GM21717 (cell line): ENCODE measurements around the gene HTR3D.
"Not testable (repeated sequence)": the region's sequence is repeated elsewhere in the genome, so short reads cannot be mapped to it uniquely, and the experiment has no call there.

ENCODE experiments used
- ATAC-seq: cut with Tn5 transposase; IDR thresholded peaks from one replicate; pipeline ENCODE4 v1.9.1; 2021; ENCODE audit warnings: mild to moderate bottlenecking, moderate library complexity; ENCODE audit not compliant: unreplicated experiment

Gene HTR3D

DNA sequence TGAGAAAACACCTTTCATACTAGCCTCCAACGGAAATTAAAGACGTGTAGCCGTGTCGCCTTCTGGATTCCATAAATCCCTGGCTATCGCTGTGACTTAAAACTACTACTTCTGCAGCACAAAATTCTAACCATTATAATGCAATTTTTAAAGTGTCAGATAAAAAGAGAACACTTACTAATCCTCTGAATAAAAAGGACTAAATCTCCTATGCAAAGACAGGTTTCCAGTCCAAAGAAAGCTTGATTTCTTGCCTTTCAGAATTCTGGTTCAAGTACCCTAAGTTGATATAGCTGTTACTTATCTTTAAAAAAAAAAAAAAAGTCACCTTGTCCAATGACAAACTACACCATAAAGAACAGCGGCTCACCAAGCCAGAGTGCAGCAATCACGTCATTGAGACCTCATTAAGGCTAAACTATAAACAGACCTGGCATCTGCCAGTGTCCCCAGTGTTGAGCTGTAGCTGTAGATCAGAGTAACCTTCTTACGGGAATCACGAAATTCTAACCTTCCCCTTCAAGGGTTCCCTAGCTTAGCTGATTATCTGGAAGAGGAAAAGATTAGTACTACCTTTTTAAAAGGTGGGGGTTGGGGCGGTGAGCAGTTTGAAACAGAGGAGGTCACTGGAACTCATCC is 16.0 kb upstream of the HTR3D start:
- ATAC-seq: no peak

DNA sequence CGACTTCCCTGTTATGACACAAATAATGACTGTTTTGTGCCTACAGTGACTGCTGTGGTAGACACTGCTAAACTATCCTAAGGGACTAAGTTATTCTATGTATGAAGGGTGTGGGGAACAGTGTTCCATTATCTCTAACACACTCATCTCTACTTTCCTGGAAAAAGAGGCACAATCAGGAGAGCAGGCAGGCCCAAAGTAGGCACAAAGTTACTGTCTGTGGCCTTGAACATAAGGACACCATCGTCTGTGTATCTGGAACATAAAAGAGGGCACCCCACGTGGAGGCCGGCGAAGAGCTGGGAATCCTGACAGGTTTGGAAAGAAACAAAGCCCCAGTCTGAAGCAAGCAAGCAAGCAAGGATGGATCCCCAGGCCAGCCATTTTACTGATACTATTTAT is 15.4 kb upstream of the HTR3D start:
- no peak for ATAC-seq

DNA sequence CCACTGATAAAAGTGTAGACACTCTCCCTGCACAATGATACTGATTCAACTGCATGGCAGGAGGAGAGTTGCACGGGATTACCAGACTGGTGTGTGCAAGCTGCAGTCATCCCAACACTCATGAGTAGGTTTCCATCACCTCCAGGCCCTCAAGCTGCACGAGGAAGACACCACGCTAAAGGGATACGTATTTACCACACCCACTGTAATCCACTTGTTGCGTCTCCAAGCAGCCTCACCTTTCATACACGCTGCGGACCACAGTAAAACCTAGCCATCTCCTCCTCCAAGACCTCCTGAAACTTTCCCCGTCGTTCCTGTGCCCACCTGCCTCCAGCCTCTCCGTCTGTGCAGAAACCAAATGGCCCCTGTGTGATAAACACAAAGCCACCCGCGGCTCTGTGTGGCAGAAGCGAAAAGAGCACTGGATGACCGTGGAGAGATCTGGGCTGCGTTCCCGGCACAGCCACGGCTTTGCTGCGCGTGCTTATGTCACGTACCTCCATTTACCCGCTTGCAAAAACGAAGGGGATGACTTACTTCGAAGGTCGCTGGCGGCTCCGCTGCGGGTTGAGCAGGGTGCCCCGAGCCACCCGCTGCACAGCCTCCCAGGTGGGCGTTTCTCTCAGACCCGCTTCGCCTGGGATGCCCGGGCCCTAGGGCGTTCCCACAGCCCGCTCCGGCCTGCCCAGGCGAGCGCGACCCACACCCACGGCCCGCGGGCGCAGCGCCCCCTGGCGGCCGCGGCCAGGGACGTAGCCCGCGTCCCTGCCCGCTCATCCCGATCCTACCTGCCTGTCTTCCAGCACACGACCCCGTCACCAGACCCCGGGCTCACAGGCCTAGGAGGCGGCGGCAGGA is 14.5 kb upstream of the HTR3D start:
- ATAC-seq: peak; percentile 79

DNA sequence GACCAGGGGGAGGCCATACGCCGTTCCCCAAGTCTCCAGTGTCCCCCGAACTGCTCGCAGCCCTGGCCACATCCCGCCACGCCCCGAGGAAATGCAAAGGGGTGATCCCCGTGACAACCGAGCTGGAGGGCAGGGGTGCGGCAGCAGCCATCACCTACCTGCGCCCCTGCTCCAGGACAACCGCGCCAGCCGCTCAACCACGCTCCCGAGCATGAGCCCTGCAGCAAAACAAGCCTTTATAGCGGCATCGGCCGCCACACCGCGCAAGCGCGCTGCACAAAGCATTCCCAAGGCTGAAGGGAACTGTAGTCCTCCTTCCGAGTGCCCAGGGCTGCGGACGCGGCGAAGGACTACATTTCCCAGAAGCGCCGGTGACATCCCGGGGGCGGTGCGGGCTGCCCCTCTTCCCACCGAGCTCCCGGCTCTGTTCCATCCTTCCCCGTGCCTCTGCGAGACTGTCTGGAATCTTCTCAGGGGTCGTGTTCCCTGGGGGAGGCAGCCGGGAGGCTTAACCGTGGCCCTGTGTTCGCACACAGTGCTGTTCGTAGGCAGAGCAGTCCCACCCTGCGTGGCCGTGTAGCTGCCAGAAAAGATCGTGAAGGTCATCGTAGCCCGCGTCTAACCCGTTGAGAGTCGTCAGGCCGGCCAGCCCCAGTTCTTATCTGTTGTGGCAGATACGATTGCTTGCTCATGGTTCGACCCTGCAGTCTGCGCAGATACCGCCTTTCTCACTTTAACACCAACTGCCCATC is 13.7 kb upstream of the HTR3D start, which contains the start of gene ABCC5:
Gene ABCC5, minus strand, starts transcription at position 213 of the 752 bp plus-strand sequence. CDS start 3,492 bp downstream, outside the sequence.
- peak; percentile 97 for ATAC-seq

DNA sequence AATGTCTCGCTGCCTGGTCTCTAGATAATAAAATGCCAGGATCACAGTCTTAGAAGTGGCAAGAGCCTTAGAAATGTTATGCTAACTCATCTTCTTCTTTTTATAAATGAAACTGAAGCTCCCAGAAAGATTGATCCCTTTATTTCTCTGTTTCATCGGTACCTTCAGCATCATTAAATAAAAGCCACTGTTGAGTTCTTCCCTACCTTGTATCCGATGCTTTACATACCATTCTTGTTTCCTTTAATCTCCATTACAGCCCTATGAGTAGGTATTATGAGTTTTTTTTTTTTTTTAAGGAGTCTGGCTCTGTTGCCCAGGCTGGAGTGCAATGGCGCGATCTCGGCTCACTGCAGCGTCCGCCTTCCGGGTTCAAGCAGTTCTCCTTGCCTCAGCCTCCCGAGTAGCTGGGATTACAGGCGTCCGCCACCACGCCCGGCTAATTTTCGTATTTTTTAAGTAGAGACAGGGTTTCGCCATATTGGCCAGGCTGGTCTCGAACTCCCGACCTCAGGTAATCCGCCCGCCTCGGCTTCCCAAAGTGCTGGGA is 13.0 kb upstream of the HTR3D start:
- no peak for ATAC-seq

DNA sequence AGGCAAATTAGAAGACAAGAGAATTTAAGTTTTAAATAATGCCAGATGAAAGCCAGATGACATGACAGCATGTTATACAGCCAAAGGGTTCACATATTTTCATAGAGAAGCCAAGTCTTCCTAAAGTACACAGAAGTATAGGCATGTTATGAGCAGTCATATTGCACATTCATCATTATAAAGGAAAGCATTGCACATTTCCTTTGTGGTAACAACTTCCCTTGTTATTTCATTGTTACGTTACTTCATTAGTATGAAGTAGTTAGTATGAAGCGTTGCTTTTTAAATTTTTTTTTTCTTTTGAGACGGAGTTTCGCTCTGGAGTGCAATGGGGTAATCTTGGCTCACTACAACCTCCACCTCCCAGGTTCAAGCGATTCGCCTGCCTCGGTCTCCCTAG is 9.2 kb upstream of the HTR3D start:
- no peak for ATAC-seq

DNA sequence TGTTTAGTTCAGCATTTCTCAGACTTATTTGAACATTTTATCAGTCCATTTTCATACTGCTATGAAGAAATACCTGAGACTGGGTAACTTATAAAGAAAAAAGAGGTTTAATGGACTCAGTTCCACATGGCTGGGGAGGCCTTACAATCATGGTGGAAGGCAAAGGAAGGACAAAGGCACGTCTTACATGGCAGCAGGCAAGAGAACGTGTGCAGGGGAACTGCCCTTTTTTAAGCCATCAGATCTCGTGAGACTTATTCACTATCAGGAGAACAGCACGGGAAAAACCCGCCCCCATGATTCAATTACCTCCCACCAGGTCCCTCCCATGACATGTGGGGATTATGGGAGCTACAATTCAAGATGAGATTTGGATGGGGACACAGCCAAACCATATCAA is 6.3 kb upstream of the HTR3D start:
- not testable (repeated sequence) for ATAC-seq

DNA sequence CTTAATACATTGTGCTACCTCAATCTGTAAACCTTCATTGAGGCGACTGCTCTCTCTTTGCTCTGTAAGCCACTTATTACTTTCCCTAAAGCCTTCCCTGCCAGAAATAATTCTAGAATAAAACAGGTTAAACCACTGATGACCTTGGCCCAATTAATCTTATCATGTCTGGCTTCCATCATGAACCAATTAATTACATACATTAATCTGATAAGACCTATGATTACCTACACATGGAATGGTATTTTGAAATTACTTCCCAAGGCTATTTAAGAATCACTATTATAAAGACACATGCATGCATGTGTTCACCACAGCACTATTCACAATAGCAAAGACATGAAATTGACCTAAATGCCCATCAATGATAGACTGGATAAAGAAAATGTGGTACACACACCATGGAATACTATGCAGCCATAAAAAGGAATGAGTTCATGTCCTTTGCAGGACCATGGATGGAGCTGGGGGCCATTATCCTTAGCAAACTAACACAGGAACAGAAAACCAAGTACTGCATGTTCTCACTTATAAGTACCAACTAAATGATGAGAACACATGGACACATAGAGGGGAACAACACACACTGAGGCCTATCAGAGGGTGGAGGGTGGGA is 3.2 kb upstream of the HTR3D start:
- ATAC-seq: not testable (repeated sequence)

DNA sequence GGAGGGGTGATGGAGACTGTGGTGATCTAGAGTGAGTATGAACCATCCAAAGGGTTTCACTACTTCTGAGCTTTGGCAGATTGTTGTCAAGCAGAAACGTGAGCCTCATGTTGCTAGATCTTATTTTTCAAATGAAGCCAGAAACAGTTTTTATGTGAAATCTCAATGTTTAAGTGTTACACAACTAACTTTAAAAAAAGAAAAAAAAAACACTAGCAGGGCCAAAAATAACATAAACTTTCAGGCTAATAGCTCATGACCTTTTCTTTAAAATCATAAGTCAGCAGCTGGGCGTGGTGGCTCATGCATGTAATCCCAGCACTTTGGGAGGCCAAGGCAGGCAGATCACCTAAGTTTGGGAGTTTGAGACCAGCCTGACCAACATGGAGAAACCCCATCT is 2.1 kb upstream of the HTR3D start:
- ATAC-seq: no peak

DNA sequence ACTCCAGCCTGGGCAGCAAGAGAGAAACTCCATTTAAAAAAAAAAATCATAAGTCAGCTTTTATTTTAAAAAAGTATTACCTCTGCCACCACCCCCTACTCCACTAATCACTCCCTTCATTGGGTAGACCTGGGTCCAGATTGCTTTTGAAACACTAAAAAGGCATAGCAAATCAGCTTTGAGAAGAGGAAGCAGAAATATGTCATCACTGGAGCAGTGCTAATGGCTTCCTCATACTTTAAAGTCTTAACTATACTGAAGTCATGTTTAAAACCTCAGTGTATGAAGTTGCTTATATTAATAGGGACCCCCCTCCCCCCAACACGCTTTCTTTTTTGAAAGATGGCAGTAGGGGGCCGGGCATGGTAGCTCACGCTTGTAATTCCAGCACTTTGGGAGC is 1.0 kb upstream of the HTR3D start:
- no peak for ATAC-seq

DNA sequence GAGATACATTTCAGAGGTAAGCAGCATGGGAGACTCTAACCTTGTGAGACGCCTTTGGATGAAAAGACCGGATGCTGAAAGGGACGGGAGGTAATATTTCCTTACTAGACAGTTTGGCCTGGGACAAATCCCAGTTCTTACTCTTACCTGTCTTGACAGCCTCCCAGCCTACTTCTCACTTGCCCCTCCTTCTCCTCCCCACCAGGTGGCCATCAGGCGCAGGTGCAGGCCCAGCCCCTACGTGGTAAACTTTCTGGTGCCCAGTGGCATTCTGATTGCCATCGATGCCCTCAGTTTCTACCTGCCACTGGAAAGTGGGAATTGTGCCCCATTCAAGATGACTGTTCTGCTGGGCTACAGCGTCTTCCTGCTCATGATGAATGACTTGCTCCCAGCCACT is 6.3 kb downstream of the HTR3D start:
- no peak for ATAC-seq

DNA sequence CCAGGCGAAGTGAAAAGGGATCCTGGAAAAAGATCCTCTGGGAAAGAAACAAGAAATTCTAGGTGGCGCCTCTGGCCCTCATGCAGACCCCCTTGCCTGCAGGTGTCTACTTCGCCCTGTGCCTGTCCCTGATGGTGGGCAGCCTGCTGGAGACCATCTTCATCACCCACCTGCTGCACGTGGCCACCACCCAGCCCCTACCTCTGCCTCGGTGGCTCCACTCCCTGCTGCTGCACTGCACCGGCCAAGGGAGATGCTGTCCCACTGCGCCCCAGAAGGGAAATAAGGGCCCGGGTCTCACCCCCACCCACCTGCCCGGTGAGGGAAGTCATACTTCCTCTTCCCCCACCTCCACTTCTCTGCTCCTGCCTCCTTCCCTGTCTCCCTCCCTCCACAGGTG is 6.8 kb downstream of the HTR3D start:
- ATAC-seq: not testable (repeated sequence)

DNA sequence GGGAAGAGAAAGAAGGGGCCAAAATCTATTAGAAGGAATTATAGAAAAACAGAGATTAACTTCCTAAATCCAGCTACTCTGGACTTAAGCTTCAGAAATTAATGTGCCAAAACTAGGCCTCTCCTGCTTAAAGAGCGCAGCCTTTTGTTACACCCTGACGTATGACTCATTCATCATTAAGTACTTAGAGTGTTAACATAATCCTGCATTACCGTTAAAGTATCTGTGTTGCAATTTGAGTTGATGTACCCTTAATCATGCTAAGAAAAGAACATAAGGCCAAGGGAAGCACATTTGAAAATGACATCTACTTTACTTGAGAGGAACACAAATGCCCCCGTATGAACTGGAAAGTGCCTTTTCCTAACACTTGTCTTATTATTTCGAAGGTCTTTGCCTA is 7.9 kb downstream of the HTR3D start:
- ATAC-seq: no peak

DNA sequence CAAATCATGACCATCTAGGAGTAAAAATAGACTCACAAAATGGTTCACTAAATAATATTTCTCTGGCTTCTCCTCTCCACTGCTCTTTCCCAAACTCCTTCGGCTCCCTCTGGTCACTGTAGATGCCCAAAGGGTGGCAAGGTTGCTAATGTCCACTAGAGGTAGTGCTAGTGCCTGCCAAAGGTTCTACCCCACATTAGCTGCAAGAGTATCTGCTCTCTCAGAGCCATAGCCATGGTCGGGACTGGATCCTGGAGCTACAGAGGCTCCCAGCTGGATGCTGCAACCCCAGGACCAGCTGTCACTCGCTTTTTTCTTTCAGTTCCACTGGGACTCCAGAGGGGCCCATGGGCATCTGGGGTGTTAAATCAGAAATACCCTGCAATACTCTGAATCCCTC is 8.5 kb downstream of the HTR3D start:
- no peak for ATAC-seq

DNA sequence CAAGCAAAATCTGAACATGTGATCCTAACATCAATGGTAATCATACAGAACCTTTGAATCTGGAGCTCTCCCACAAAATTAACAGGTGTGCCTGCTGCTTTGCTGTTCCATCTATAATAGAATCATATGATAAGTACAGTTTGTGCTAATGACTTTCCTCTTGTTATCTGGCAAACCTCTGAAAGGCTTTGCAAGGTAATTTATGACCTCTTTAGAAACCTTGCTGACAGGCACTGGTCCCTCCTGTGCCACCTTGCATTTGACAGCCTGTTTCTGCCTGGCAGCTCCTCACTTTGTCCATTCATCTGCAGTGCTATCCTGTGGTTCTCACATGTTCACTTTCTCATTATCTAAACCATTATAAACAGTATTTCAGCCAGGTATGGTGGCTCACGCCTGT is 11.1 kb downstream of the HTR3D start:
- ATAC-seq: no peak

DNA sequence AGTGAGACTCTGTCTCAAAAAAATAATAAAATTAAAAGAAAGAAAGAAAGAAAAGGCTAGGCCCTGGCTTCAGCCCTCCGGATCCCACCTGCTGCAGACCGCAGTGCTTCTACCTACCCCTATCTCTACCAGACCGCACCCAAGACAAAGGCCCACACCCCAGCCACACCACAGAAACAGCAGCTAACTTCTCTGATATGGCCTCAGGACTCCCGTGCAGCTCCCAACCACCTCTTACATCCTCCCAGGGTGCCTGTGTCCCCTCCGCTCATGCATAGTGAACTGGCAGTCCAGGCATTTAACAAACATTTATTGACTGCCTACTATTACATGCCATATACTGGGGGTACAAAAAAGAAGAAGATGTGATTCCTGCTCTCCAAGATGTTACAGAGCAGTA is 14.5 kb downstream of the HTR3D start:
- no peak for ATAC-seq

DNA sequence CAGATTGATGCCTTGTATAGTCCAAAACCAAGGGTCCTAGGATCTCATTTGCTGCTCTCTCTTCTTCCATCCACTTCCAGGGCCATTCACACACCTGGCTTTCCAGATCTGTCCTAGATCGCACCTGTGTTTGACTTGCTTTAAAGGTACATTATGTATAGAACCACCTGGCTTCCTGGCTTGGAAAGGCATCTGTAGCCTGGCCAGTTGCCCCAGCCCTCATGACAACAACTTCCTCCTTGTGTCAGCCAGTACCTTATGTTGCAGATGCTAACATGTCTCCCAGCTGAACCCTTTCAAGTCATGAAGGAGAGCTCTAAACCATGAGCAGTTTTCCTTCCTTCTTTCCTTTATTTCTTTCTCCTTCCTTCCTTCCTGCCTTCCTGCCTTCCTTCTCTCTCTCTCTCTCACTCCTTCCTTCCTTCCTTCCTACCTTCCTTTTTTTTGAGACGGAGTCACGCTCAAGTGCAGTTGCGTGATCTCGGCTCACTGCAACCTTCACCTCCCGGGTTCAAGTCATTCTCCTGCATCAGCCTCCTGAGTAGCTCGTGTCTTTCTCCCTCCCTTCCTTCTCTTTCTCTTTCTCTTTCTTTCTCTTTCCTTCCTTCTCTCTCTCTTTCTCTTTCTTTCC is 18.8 kb downstream of the HTR3D start:
- ATAC-seq: no peak

DNA sequence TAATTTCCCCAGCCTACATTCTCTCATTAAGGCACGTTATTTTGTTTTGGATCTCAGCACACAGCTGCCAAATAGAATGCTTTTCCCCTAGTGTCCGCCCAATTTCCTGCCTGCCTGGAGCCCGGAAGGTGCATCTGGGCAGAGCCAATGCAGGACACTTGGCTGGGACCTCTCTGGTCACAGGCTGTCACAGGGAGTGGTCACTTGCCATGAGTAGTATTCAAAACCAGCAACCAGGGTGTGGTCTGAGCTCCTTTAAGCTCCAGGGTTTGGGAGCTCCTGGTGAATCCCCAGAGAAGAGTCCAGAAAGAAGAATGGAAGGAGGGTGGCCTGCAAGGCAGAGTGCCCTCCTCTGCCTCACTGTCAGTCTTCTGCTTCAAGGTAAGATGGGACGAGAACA is 21.2 kb downstream of the HTR3D start, which contains the start of gene HTR3C:
Gene HTR3C, plus strand, starts transcription at position 281 of the 400 bp plus-strand sequence. Its CDS starts 34 bp downstream, at position 315.
- no peak for ATAC-seq

DNA sequence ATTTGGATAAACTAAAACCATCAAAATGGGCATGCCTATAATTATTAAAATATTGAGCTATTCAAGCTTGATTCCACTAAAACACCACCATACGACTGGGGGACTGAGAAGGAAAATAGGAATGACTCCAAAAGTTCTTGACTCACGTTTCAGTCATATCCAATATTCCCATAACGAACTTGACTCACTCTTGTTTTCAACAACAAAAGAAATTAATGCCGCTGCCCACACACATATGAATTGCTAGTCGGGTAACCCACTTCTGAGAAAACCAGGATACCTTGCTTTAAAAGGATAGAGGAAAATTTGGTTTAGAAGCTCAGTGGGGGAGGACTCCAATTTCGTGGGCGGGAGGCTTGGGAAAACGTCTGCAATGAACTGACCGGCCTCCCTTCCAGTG is 26.5 kb downstream of the HTR3D start:
- ATAC-seq: no peak

DNA sequence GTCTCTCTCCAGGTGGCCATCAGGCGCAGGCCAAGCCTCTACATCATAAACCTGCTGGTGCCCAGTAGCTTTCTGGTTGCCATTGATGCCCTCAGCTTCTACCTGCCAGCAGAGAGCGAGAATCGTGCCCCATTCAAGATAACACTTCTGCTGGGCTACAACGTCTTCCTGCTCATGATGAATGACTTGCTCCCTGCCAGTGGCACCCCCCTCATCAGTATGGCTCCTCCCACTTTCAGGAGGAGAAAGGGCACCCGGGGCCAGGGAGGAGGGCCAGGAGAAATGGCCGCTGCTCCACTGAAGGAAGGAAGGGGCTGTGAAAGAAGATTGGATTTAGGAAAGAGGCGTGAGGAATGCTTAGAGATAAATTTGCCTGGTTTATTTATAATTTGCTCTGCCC is 27.9 kb downstream of the HTR3D start:
- ATAC-seq: no peak
